ENCODE results near the gene CKB.

Gene CKB

GRCh38 chr14:103531421-103532215 is 9.0 kb upstream of the CKB start:
- H3K36me3 ChIP-seq (replicated peaks), result peaks cover 7% of the 10 kb centered on the region
- H3K4me3 ChIP-seq (ENCODE audit: low read depth, low read length), result no peak overlapping the region
- H3K27me3 ChIP-seq (replicated peaks), result no peaks in the 10 kb centered on the region
- no peak overlapping the region for H3K27ac ChIP-seq
- TF ChIP-seq, protein P1, sequence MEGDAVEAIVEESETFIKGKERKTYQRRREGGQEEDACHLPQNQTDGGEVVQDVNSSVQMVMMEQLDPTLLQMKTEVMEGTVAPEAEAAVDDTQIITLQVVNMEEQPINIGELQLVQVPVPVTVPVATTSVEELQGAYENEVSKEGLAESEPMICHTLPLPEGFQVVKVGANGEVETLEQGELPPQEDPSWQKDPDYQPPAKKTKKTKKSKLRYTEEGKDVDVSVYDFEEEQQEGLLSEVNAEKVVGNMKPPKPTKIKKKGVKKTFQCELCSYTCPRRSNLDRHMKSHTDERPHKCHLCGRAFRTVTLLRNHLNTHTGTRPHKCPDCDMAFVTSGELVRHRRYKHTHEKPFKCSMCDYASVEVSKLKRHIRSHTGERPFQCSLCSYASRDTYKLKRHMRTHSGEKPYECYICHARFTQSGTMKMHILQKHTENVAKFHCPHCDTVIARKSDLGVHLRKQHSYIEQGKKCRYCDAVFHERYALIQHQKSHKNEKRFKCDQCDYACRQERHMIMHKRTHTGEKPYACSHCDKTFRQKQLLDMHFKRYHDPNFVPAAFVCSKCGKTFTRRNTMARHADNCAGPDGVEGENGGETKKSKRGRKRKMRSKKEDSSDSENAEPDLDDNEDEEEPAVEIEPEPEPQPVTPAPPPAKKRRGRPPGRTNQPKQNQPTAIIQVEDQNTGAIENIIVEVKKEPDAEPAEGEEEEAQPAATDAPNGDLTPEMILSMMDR (IDR thresholded peaks at IDR 0.05; ENCODE audit: low read depth, low read length, missing control alignments), result no peak
- in situ Hi-C loops (cut with HindIII; ENCODE audit: low pct_ligation_motif_present, low sequenced_read_pairs), result no loop called here
- no peak for DNase-seq

GRCh38 chr14:103530831-103531230 is 8.2 kb upstream of the CKB start:
- no peak for DNase-seq
- Histone ChIP-seq H3K27me3 (replicated peaks) (no peaks in the 10 kb centered on the region), H3K4me3 (ENCODE audit: low read depth, low read length) (no peak overlapping the region), H3K36me3 (replicated peaks) (peaks cover 7% of the 10 kb centered on the region), H3K27ac (no peak overlapping the region)
- in situ Hi-C loops (cut with HindIII; ENCODE audit: low pct_ligation_motif_present, low sequenced_read_pairs), result no loop called here
- TF ChIP-seq, protein P1 (IDR thresholded peaks at IDR 0.05; ENCODE audit: low read depth, low read length, missing control alignments), result no peak

DNA sequence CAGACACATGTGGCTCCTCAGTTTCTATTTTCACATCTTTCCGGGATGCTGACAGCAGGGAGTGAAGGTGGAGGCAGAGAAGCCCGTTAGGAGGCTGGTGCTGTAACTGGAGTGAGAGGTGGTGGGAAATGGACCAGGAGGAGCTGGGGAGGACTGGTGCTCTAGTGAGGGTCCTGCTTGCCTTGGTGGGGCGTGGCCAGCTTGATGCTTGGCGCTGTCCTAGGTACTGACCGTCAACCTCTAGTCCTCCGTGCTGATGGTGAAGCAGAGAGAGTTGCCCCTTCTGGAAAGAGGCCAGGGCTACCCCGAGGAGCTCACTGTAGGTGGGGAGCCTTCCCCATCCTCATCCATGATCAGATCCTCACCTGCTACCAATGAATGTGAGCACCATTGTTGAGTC is 7.8 kb upstream of the CKB start:
- Histone ChIP-seq H3K4me3 (ENCODE audit: low read depth, low read length) (no peak overlapping the region), H3K36me3 (replicated peaks) (peaks cover 6% of the 10 kb centered on the region), H3K27ac (no peak overlapping the region), H3K27me3 (replicated peaks) (no peaks in the 10 kb centered on the region)
- TF ChIP-seq, protein P1 (IDR thresholded peaks at IDR 0.05; ENCODE audit: low read depth, low read length, missing control alignments), result no peak
- DNase-seq, result no peak
- in situ Hi-C loops (cut with HindIII; ENCODE audit: low pct_ligation_motif_present, low sequenced_read_pairs), result no loop called here

GRCh38 chr14:103529383-103530365 is 7.0 kb upstream of the CKB start:
- DNase-seq, result no peak
- peak overlapping the region; percentile 73 for H3K27ac ChIP-seq
- H3K36me3 ChIP-seq (replicated peaks), result peaks cover 5% of the 10 kb centered on the region
- in situ Hi-C loops (cut with HindIII; ENCODE audit: low pct_ligation_motif_present, low sequenced_read_pairs), result no loop called here
- TF ChIP-seq, protein P1 (IDR thresholded peaks at IDR 0.05; ENCODE audit: low read depth, low read length, missing control alignments), result no peak
- no peaks in the 10 kb centered on the region for H3K27me3 ChIP-seq (replicated peaks)
- peak overlapping the region; percentile 86 for H3K4me3 ChIP-seq (ENCODE audit: low read depth, low read length)

DNA sequence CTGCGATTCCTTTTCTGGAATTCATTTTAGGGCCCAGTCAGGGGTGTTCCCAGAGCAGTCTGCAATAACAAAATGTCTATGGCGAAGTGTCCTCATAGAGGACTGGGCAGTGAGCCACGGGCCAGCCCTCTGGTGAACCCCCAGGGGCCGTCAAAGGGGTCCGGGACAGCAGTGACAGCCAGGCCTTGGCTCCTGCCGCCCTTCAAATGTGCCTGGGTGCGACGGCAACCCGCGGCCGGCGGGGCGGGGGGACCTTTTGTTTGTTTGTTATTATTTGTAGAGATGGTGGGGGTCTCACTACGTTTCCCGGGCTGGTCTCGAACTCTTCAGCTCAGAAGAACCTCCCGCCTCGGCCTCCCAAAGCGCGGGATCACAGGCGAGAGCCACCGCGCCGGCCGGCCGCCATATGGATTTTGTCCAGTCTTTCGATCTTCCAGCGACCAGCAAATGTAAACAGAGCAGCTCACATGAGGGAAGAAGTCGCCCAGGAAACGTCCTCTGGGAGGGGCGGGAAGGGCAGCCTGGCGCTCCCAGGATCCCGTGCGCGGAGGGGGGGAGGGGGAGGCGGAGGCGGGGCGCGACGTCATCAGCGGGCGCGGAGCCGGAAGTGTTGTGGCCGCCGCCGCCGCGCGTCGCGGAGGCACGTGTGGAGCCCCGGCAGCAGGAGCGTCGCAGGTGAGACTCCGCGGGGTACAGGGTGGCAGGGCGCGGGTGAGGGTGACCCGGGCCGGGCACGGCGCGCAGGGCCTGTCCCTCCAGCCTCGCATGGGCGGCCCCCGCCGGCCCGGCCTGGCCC is 6.2 kb upstream of the CKB start, which contains the start of gene TRMT61A:
Gene TRMT61A, plus strand, starts transcription at position 610 of the 796 bp plus-strand sequence. CDS start 783 bp downstream, outside the sequence.
- Histone ChIP-seq H3K4me3 (ENCODE audit: low read depth, low read length) (peak within 1 kb of the TSS; percentile 86), H3K36me3 (replicated peaks) (no peaks in the 10 kb centered on the region), H3K27me3 (replicated peaks) (no peaks in the 10 kb centered on the region), H3K27ac (peak within 1 kb of the TSS; percentile 73)
- DNase-seq, result peak; percentile 83
- TF ChIP-seq, protein P1 (IDR thresholded peaks at IDR 0.05; ENCODE audit: low read depth, low read length, missing control alignments), result no peak
- in situ Hi-C loops (cut with HindIII; ENCODE audit: low pct_ligation_motif_present, low sequenced_read_pairs), result no loop called here
